ENCODE data around the gene COQ8B. TPM values are rescaled to one million over a fixed set of nuclear protein-coding genes. Genes with fewer than 3 reads are reported as not detected.
A peak's percentile ranks its signal among the peaks of the same experiment; 100 is the strongest.

Gene COQ8B
- total RNA-seq, 4 donors from 2014 or later: 32.4 to 92.8 (median 41.9) TPM

- DNase-seq: no peak
- TF ChIP-seq CTCF (IDR thresholded peaks at IDR 0.05): no peak
- TF ChIP-seq POLR2A (IDR thresholded peaks at IDR 0.05): no peak
- H3K27me3 ChIP-seq: no peaks in the 10 kb centered on the region
- peak overlapping the region in 3 of 4 donors; percentile 0 to 58 (median 10) for H3K27ac ChIP-seq
- H3K36me3 ChIP-seq: peaks cover 0 to 55% (median 0%) of the 10 kb centered on the region in 3 donors
- H3K4me1 ChIP-seq: peaks cover 0 to 18% (median 0%) of the 10 kb centered on the region in 4 donors
- no peak overlapping the region for H3K4me3 ChIP-seq
- no peaks in the 10 kb centered on the region for H3K9me3 ChIP-seq
Measured at GRCh38 chr19:40739871-40740703, 23.4 kb upstream of the COQ8B start.

- H3K4me1 ChIP-seq: peaks cover 0 to 18% (median 0%) of the 10 kb centered on the region in 4 donors
- TF ChIP-seq POLR2A (IDR thresholded peaks at IDR 0.05): no peak
- TF ChIP-seq CTCF (IDR thresholded peaks at IDR 0.05): no peak
- no peaks in the 10 kb centered on the region for H3K9me3 ChIP-seq
- H3K4me3 ChIP-seq: no peak overlapping the region
- no peak for DNase-seq
- H3K27me3 ChIP-seq: no peaks in the 10 kb centered on the region
- H3K36me3 ChIP-seq: peaks cover 0 to 64% (median 0%) of the 10 kb centered on the region in 3 donors
- peak overlapping the region in 1 of 4 donors; percentile 0 for H3K27ac ChIP-seq
Measured at GRCh38 chr19:40739030-40739839, 22.5 kb upstream of the COQ8B start.

GRCh38 chr19:40737102-40737644 lies 20.5 kb upstream of the COQ8B start:
- Histone ChIP-seq H3K4me3 (no peak overlapping the region), H3K4me1 (peaks cover 0 to 18% (median 0%) of the 10 kb centered on the region in 4 donors), H3K27me3 (no peaks in the 10 kb centered on the region), H3K27ac (peak overlapping the region in 3 of 4 donors; percentile 27 to 72 (median 69)), H3K36me3 (peaks cover 0 to 84% (median 0%) of the 10 kb centered on the region in 3 donors), H3K9me3 (no peaks in the 10 kb centered on the region)
- TF ChIP-seq POLR2A (IDR thresholded peaks at IDR 0.05) (no peak), CTCF (IDR thresholded peaks at IDR 0.05) (no peak)
- no peak for DNase-seq

GRCh38 chr19:40736661-40737060 lies 20.0 kb upstream of the COQ8B start:
- H3K4me1 ChIP-seq: peaks cover 0 to 18% (median 0%) of the 10 kb centered on the region in 4 donors
- no peaks in the 10 kb centered on the region for H3K27me3 ChIP-seq
- H3K9me3 ChIP-seq: no peaks in the 10 kb centered on the region
- H3K36me3 ChIP-seq: peaks cover 0 to 89% (median 0%) of the 10 kb centered on the region in 3 donors
- TF ChIP-seq CTCF (IDR thresholded peaks at IDR 0.05): no peak
- TF ChIP-seq POLR2A (IDR thresholded peaks at IDR 0.05): no peak
- no peak overlapping the region for H3K4me3 ChIP-seq
- H3K27ac ChIP-seq: peak overlapping the region in 3 of 4 donors; percentile 27 to 72 (median 69)
- no peak for DNase-seq

- H3K4me3 ChIP-seq: no peak overlapping the region
- H3K9me3 ChIP-seq: no peaks in the 10 kb centered on the region
- H3K27ac ChIP-seq: peak overlapping the region in 3 of 4 donors; percentile 50 to 72 (median 71)
- no peak for TF ChIP-seq CTCF (IDR thresholded peaks at IDR 0.05)
- no peaks in the 10 kb centered on the region for H3K27me3 ChIP-seq
- H3K4me1 ChIP-seq: peaks cover 0 to 14% (median 0%) of the 10 kb centered on the region in 4 donors
- DNase-seq: no peak
- H3K36me3 ChIP-seq: peaks cover 0 to 99% (median 0%) of the 10 kb centered on the region in 3 donors
Measured at GRCh38 chr19:40735013-40735771, 18.5 kb upstream of the COQ8B start.
